HG02973 (cell line): ENCODE measurements around the gene LCN1.
A peak's percentile ranks its signal among the peaks of the same experiment; 100 is the strongest.

Experiments used
- ATAC-seq: cut with Tn5 transposase; IDR thresholded peaks from one replicate; pipeline ENCODE4 v1.9.1; 2021; ENCODE audit warnings: moderate library complexity; ENCODE audit not compliant: unreplicated experiment

LCN1 gene

GRCh38 chr9:135488013-135488330 lies 33.3 kb upstream of the LCN1 start:
- ATAC-seq, result no peak

- no peak for ATAC-seq
These were observed 32.7 kb upstream of the LCN1 start for GRCh38 chr9:135488527-135488926.

- ATAC-seq, result no peak
These were observed 31.9 kb upstream of the LCN1 start for GRCh38 chr9:135489188-135489906.

DNA sequence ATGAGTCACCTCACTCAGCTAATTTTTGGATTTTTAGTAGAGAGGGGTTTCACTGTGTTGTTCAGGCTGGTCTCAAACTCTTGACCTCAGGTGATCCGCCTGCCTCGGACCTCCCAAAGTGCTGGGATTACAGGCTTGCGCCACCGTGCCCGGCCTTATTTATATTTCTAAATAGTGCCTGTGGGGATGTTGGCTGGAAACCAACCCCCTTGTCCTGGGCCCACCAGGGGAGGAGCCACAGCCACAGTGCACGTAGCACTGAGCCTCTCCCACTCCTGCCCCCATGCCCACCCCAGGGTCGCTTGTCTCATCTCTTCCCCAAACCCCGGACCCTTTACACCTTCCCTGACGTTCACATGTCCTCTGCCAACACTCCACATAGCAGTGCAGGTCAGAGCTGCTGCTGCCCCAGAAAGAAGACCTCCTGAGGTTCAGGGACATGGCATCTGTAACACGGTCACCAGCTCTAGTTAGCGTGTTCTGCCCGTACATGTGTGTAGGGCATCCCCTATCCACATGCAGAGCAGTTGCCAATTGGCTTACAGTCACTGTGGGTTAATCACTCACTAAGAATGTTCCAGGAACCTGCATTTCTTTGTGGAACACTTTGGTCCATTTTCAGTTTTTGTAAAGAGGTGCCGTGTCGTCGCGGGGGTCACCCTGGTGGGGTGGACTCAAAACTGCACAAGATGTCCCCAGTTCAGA lies 30.9 kb upstream of the LCN1 start:
- no peak for ATAC-seq

DNA sequence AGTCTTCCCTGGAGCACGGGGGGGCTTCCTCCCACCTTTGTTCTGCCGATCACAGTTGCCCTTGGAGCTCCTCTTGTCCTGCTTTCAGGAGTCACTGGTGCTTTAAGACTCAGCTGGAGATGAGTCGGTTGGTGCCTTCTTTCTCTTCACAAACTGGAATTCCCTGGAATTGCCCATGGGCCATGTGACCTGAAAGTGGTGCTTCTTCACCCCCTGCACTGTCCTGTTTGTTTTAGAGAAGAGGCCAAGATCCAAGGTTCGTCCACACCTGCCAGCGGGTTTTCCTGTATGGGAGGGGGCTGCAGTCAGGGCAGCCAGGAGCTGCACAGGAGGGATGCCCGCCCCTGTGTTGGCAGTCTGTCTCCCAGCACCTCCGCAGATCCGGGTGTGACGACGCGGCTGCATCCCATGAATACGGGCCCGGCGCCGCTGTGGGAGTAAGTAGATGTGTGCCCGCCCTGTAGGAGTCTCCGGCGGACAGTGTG lies 30.2 kb upstream of the LCN1 start:
- no peak for ATAC-seq

DNA sequence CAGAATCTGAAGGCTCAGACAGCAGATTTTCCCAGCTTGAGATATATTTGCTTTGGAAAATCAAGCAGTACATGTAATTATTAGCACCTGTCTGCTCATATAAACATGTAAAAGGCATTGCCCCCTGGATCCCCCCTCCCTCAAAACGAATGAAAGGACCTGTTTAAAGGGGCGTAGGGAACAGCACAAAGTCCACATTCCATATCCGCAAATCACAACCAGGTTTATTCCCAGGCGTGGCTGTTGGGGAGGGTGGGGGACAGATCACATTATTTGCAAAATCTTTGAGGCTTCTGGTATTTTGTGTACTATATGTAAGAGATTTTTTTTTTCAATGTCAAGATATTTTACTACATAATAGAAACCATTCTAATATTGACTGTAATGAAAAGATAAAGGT lies 29.5 kb upstream of the LCN1 start:
- no peak for ATAC-seq

- ATAC-seq, result no peak
These were observed 28.2 kb upstream of the LCN1 start for GRCh38 chr9:135492886-135493669.

- no peak for ATAC-seq
These were observed 26.3 kb upstream of the LCN1 start for GRCh38 chr9:135494791-135495559.

DNA sequence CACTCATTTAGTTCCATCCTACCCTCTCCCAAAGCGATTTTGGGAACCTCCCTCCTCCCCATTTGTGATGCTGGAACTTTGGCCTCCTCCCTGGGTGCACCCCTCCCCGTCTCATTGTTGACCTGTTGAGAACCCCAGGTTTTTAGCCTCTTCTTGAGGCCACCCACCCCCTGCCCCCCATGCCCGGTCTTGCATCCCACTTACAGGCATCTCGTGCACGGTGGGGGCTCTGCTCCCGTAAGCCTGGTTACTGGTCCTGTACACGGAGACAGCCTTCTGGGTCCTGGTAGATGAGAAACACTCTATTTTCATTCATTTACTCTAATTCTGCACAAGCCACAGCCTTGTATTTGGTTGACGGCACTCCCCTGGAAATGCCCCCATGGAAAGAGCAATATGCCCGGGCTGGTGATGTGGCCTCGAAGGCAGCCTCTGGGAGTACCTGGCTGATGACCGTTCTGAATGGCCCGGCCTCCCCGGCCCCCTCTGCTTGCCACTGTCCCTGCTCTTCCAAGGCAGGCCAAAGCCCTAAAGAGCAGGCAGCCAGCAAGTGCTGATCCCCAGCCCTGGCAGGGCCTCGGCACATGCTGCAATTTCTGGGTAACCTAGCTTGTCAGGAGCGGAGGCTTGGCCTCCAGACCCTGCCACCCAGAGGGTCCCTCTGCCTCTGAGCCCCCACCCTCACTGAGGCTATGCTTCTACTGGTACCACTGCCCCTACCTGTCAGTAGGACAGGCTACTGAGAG lies 22.7 kb upstream of the LCN1 start:
- ATAC-seq, result no peak

GRCh38 chr9:135499326-135500070 lies 21.7 kb upstream of the LCN1 start:
- no peak for ATAC-seq

DNA sequence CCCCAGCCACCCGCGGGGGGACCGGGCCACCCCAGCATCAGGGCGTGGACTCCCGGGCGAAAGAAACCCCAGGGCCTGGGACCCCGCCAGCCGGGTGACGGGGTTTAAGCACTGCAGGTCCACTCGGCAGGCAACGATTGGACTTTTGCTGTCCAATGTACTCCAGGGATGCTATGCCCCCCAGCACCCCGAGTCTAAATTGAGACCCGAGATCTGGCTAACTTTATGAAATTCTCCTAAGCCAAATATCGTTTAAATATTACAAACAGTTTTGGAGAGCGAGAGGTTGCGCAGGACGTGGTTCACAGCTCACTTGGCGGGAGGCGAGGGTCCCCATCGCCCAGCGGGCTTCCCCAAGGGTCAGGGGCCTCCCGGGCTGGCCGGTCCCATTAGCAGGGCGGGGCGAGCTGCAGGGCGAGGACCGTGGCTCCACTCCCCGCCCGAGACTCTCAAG lies 21.1 kb upstream of the LCN1 start:
- ATAC-seq, result no peak

- ATAC-seq, result peak; percentile 65
These were observed 20.5 kb upstream of the LCN1 start, which contains the start of gene MRPS2 for GRCh38 chr9:135500525-135501260. Gene MRPS2 (plus strand): TSS chr9:135500682. CDS start chr9:135500711, 29 bp downstream.

GRCh38 chr9:135501261-135502167 lies 19.7 kb upstream of the LCN1 start:
- peak; percentile 43 for ATAC-seq

DNA sequence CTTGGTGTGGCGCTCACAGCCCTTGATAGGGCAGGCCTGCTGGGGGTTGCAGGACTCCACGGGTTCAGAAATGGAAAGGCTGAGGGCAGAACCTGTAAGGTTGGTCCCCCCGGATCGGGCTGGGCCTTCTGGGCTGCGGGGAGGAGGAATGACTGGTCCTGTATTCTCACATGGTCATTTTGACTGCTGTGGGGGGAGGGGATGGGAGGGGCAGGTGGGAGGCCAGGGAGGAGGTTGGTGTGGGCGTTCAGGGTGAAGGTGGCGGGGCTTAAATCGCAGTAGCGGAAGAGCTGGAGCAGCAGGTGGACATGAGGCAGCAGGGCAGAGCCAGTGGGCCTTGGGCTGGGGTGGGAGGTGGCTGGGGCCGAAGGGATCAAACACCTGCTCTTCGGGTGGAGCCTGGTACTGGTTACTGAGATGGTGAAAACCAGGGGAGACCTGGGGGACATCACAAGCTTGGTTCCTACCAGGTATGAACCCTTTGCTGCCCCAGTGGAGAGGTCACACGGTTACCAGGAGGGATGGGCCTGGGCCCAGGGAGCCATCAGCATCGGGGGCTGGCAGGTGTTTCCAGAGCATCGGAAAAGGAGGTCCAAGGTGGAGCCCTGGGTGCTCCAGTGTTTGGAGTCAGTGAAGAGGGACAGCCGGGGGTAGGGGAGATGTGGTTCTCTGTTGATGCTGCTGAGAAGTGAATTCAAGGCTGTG lies 18.9 kb upstream of the LCN1 start:
- ATAC-seq, result no peak

- no peak for ATAC-seq
These were observed 18.3 kb upstream of the LCN1 start for GRCh38 chr9:135502873-135503321.

- ATAC-seq, result no peak
These were observed 17.6 kb upstream of the LCN1 start for GRCh38 chr9:135503371-135504261.
